Activated T-cell treated with anti-CD3 and anti-CD28 coated beads, Interleukin-2, amount 50 U/mL, for 24 hours (primary cell): Measurements from ENCODE around the gene COX4I2.
"Not testable (repeated sequence)": the region's sequence is repeated elsewhere in the genome, so short reads cannot be mapped to it uniquely, and the experiment has no call there.

Experiments used
- DNase-seq: peaks from one replicate; pipeline ENCODE4 v3.0.0-alpha.2; 2020
- H3K27ac Mint-ChIP-seq: 2 replicates; pipeline ENCODE4 v1.8.0; 2020; ENCODE audit warnings: mild to moderate bottlenecking, mixed read lengths
- H3K27me3 Mint-ChIP-seq: 2 replicates; pipeline ENCODE4 v1.8.0; 2020; ENCODE audit warnings: mixed read lengths
- H3K36me3 Mint-ChIP-seq: 2 replicates; pipeline ENCODE4 v1.8.0; 2020; ENCODE audit warnings: low read depth, mixed read lengths
- H3K4me1 Mint-ChIP-seq: 2 replicates; pipeline ENCODE4 v1.8.0; 2020; ENCODE audit warnings: low read depth, mixed read lengths
- H3K4me3 Mint-ChIP-seq: 2 replicates; pipeline ENCODE4 v1.8.0; 2020; ENCODE audit warnings: mild to moderate bottlenecking, moderate library complexity, mixed read lengths
- H3K9me3 Mint-ChIP-seq: 2 replicates; pipeline ENCODE4 v1.8.0; 2020; ENCODE audit warnings: mixed read lengths

COX4I2 gene

GRCh38 chr20:31637660-31638059 is at the start of gene COX4I2:
Gene COX4I2 (plus strand): TSS chr20:31637912. CDS start chr20:31639018, 1,106 bp downstream.
- H3K36me3 Mint-ChIP-seq, result no peaks in the 10 kb centered on the region
- H3K4me1 Mint-ChIP-seq, result peaks cover 4% of the 10 kb centered on the region
- H3K4me3 Mint-ChIP-seq, result no peak within 1 kb of the TSS
- no peak for DNase-seq
- H3K9me3 Mint-ChIP-seq, result no peaks in the 10 kb centered on the region
- no peak within 1 kb of the TSS for H3K27ac Mint-ChIP-seq
- peaks cover 14% of the 10 kb centered on the region for H3K27me3 Mint-ChIP-seq

- no peak overlapping the region for H3K27ac Mint-ChIP-seq
- H3K27me3 Mint-ChIP-seq, result peaks cover 27% of the 10 kb centered on the region
- H3K9me3 Mint-ChIP-seq, result no peaks in the 10 kb centered on the region
- DNase-seq, result no peak
- H3K4me1 Mint-ChIP-seq, result peaks cover 9% of the 10 kb centered on the region
- H3K36me3 Mint-ChIP-seq, result no peaks in the 10 kb centered on the region
- H3K4me3 Mint-ChIP-seq, result no peak overlapping the region
Observed at GRCh38 chr20:31590717-31591225, 46.9 kb upstream of the COX4I2 start.

GRCh38 chr20:31593221-31594001 is 44.3 kb upstream of the COX4I2 start:
- Mint-ChIP-seq H3K4me3 (no peak overlapping the region), H3K27me3 (peaks cover 13% of the 10 kb centered on the region), H3K9me3 (no peaks in the 10 kb centered on the region), H3K4me1 (peaks cover 2% of the 10 kb centered on the region), H3K36me3 (no peaks in the 10 kb centered on the region), H3K27ac (no peak overlapping the region)
- DNase-seq, result no peak

- DNase-seq, result no peak
- Mint-ChIP-seq H3K27ac (no peak overlapping the region), H3K36me3 (no peaks in the 10 kb centered on the region), H3K9me3 (no peaks in the 10 kb centered on the region), H3K4me3 (no peak overlapping the region), H3K27me3 (peaks cover 6% of the 10 kb centered on the region), H3K4me1 (peaks cover 2% of the 10 kb centered on the region)
Observed at GRCh38 chr20:31594002-31594557, 43.6 kb upstream of the COX4I2 start.

- no peaks in the 10 kb centered on the region for H3K9me3 Mint-ChIP-seq
- H3K4me1 Mint-ChIP-seq, result peaks cover 2% of the 10 kb centered on the region
- H3K27ac Mint-ChIP-seq, result no peak overlapping the region
- no peak overlapping the region for H3K4me3 Mint-ChIP-seq
- no peaks in the 10 kb centered on the region for H3K36me3 Mint-ChIP-seq
- peaks cover 6% of the 10 kb centered on the region for H3K27me3 Mint-ChIP-seq
- no peak for DNase-seq
Observed at GRCh38 chr20:31594558-31595379, 42.9 kb upstream of the COX4I2 start.

GRCh38 chr20:31595380-31595653 is 42.4 kb upstream of the COX4I2 start:
- Mint-ChIP-seq H3K27me3 (peaks cover 6% of the 10 kb centered on the region), H3K27ac (no peak overlapping the region), H3K4me1 (peaks cover 2% of the 10 kb centered on the region), H3K9me3 (no peaks in the 10 kb centered on the region), H3K36me3 (no peaks in the 10 kb centered on the region), H3K4me3 (no peak overlapping the region)
- no peak for DNase-seq

GRCh38 chr20:31595654-31596411 is 41.9 kb upstream of the COX4I2 start:
- H3K9me3 Mint-ChIP-seq, result no peaks in the 10 kb centered on the region
- no peak overlapping the region for H3K27ac Mint-ChIP-seq
- no peaks in the 10 kb centered on the region for H3K36me3 Mint-ChIP-seq
- H3K27me3 Mint-ChIP-seq, result peaks cover 6% of the 10 kb centered on the region
- H3K4me1 Mint-ChIP-seq, result peaks cover 2% of the 10 kb centered on the region
- no peak for DNase-seq
- H3K4me3 Mint-ChIP-seq, result no peak overlapping the region

GRCh38 chr20:31596412-31596715 is 41.3 kb upstream of the COX4I2 start:
- DNase-seq, H3K9me3 Mint-ChIP-seq, H3K27ac Mint-ChIP-seq, H3K4me1 Mint-ChIP-seq, H3K27me3 Mint-ChIP-seq, H3K4me3 Mint-ChIP-seq, H3K36me3 Mint-ChIP-seq: not testable (repeated sequence)

GRCh38 chr20:31596831-31597480 is 40.8 kb upstream of the COX4I2 start:
- Mint-ChIP-seq H3K27ac (no peak overlapping the region), H3K27me3 (peaks cover 6% of the 10 kb centered on the region), H3K9me3 (no peaks in the 10 kb centered on the region), H3K4me1 (peaks cover 2% of the 10 kb centered on the region), H3K36me3 (no peaks in the 10 kb centered on the region), H3K4me3 (no peak overlapping the region)
- DNase-seq, result no peak

GRCh38 chr20:31597481-31597855 is 40.2 kb upstream of the COX4I2 start:
- Mint-ChIP-seq H3K27ac (no peak overlapping the region), H3K27me3 (peaks cover 8% of the 10 kb centered on the region), H3K36me3 (no peaks in the 10 kb centered on the region), H3K4me1 (peaks cover 2% of the 10 kb centered on the region), H3K4me3 (no peak overlapping the region), H3K9me3 (no peaks in the 10 kb centered on the region)
- no peak for DNase-seq

GRCh38 chr20:31602431-31602778 is 35.3 kb upstream of the COX4I2 start:
- peaks cover 47% of the 10 kb centered on the region for H3K27me3 Mint-ChIP-seq
- H3K9me3 Mint-ChIP-seq, result no peaks in the 10 kb centered on the region
- H3K27ac Mint-ChIP-seq, result no peak overlapping the region
- peaks cover 36% of the 10 kb centered on the region for H3K4me1 Mint-ChIP-seq
- H3K36me3 Mint-ChIP-seq, result no peaks in the 10 kb centered on the region
- H3K4me3 Mint-ChIP-seq, result no peak overlapping the region
- no peak for DNase-seq

GRCh38 chr20:31602779-31603441 is 34.8 kb upstream of the COX4I2 start:
- Mint-ChIP-seq H3K27me3 (peaks cover 52% of the 10 kb centered on the region), H3K36me3 (no peaks in the 10 kb centered on the region), H3K27ac (peak overlapping the region; percentile 47), H3K9me3 (no peaks in the 10 kb centered on the region), H3K4me3 (no peak overlapping the region), H3K4me1 (peaks cover 36% of the 10 kb centered on the region)
- peak; percentile 47 for DNase-seq

GRCh38 chr20:31603822-31604566 is 33.7 kb upstream of the COX4I2 start:
- Mint-ChIP-seq H3K27me3 (peaks cover 62% of the 10 kb centered on the region), H3K36me3 (no peaks in the 10 kb centered on the region), H3K4me3 (peak overlapping the region; percentile 81), H3K4me1 (peaks cover 36% of the 10 kb centered on the region), H3K27ac (peak overlapping the region; percentile 55), H3K9me3 (no peaks in the 10 kb centered on the region)
- peak; percentile 72 for DNase-seq
